Liver (tissue), 9 donors: Measurements from ENCODE around the gene RBM42. TPM values are rescaled to one million over a fixed set of nuclear protein-coding genes. Genes with fewer than 3 reads are reported as not detected.

ENCODE experiments used
- DNase-seq: peaks from one replicate; pipeline ENCODE4 v3.0.0-alpha.2; 2017; ENCODE audit warnings: low spot score
- H3K27ac ChIP-seq, 2 donors: one replicate each; pipeline ENCODE4 v1.7.0; 2013; ENCODE audit warnings: inconsistent platforms in 2 of 2, low read length in 2 of 2, control low read depth in 1 of 2, low read depth in 1 of 2, mild to moderate bottlenecking in 1 of 2
- H3K27me3 ChIP-seq, 4 donors: one replicate each; pipeline versions ENCODE4 v1.6.1 to v1.7.0; 2013; ENCODE audit warnings: low read length in 3 of 4, inconsistent platforms in 1 of 4, mild to moderate bottlenecking in 1 of 4, moderate library complexity in 1 of 4; ENCODE audit not compliant: control insufficient read depth in 4 of 4, insufficient read depth in 4 of 4
- H3K36me3 ChIP-seq, 4 donors: one replicate each; pipeline versions ENCODE4 v1.6.1 to v1.7.0; 2013; ENCODE audit warnings: low read length in 3 of 4, mild to moderate bottlenecking in 3 of 4, low read depth in 1 of 4, moderate library complexity in 1 of 4; ENCODE audit not compliant: control insufficient read depth in 4 of 4, insufficient read depth in 3 of 4
- H3K4me1 ChIP-seq, 4 donors: one replicate each; pipeline versions ENCODE4 v1.6.1 to v1.7.0; 2013; ENCODE audit warnings: low read length in 3 of 4, mild to moderate bottlenecking in 3 of 4, moderate library complexity in 1 of 4; ENCODE audit not compliant: control insufficient read depth in 4 of 4, insufficient read depth in 4 of 4
- H3K4me3 ChIP-seq, 3 donors: one replicate each; pipeline versions ENCODE4 v1.6.1 to v1.7.0; 2013; ENCODE audit warnings: low read length in 3 of 3, control low read depth in 1 of 3, low read depth in 1 of 3, mild to moderate bottlenecking in 1 of 3
- H3K9ac ChIP-seq, 2 donors: one replicate each; pipeline ENCODE4 v1.7.0; 2013; ENCODE audit warnings: low read length in 2 of 2, mild to moderate bottlenecking in 2 of 2, moderate library complexity in 2 of 2, control low read depth in 1 of 2, low read depth in 1 of 2
- H3K9me3 ChIP-seq, 4 donors: one replicate each; pipeline versions ENCODE4 v1.6.1 to v1.7.0; 2013; ENCODE audit warnings: low read length in 3 of 4; ENCODE audit not compliant: control insufficient read depth in 4 of 4
- EGR1 ChIP-seq, 2 donors: IDR thresholded peaks; 2 replicates each; pipeline ENCODE4 v1.6.1; 2016 to 2018; ENCODE audit warnings: antibody characterized with exemption in 2 of 2, low read depth in 2 of 2
- FOXA1 ChIP-seq: IDR thresholded peaks from 2 replicates; pipeline ENCODE4 v1.6.1; 2016; ENCODE audit warnings: antibody characterized with exemption
- FOXA2 ChIP-seq: IDR thresholded peaks from 2 replicates; pipeline ENCODE4 v1.6.1; 2016; ENCODE audit warnings: antibody characterized with exemption
- GABPA ChIP-seq, 2 donors: IDR thresholded peaks in 1 of 2; conservative IDR thresholded peaks in 1 of 2; 2 replicates each; pipeline ENCODE4 v1.6.1; 2016; ENCODE audit warnings: antibody characterized with exemption in 2 of 2, mild to moderate bottlenecking in 1 of 2, moderate library complexity in 1 of 2
- HNF4A ChIP-seq, 2 donors: conservative IDR thresholded peaks; 2 replicates each; pipeline ENCODE4 v1.6.1; 2016; ENCODE audit warnings: antibody characterized with exemption in 2 of 2, mild to moderate bottlenecking in 2 of 2
- HNF4G ChIP-seq: IDR thresholded peaks from 2 replicates; pipeline ENCODE4 v1.6.1; 2016; ENCODE audit warnings: antibody characterized with exemption
- JUND ChIP-seq, 2 donors: IDR thresholded peaks; 2 replicates each; pipeline ENCODE4 v1.6.1; 2016; ENCODE audit warnings: antibody characterized with exemption in 2 of 2
- NR2F2 ChIP-seq: IDR thresholded peaks from 2 replicates; pipeline ENCODE4 v1.6.1; 2016; ENCODE audit warnings: antibody characterized with exemption
- RAD21 ChIP-seq, 2 donors: IDR thresholded peaks; 2 replicates each; pipeline ENCODE4 v1.6.1; 2016; ENCODE audit warnings: antibody characterized with exemption in 2 of 2, mild to moderate bottlenecking in 2 of 2
- RXRA ChIP-seq, 2 donors: IDR thresholded peaks; 2 replicates each; pipeline ENCODE4 v1.6.1; 2017 to 2018; ENCODE audit warnings: antibody characterized with exemption in 2 of 2, mild to moderate bottlenecking in 1 of 2
- SP1 ChIP-seq: IDR thresholded peaks from 2 replicates; pipeline ENCODE4 v1.6.1; 2018; ENCODE audit warnings: antibody characterized with exemption, mild to moderate bottlenecking
- TAF1 ChIP-seq: conservative IDR thresholded peaks from 2 replicates; pipeline ENCODE4 v1.6.1; 2016; ENCODE audit warnings: antibody characterized with exemption, mild to moderate bottlenecking
- YY1 ChIP-seq: IDR thresholded peaks from 2 replicates; pipeline ENCODE4 v1.6.1; 2016; ENCODE audit warnings: antibody characterized with exemption, mild to moderate bottlenecking
- WGBS: extraction: QIAGEN DNeasy Blood & Tissue Kit; methylation state at CpG from one replicate; pipeline ENCODE4 v1.1.7; 2013; 5-methylcytosine and 5-hydroxymethylcytosine counted together
- polyA plus RNA-seq, 2 donors: library from polyadenylated mRNA; stranded (reverse) in 1 of 2; unstranded in 1 of 2; fragments of 200-250 nt in 1 of 2; fragments of >200 nt in 1 of 2; fragmentation: Nextera tagmentation in 1 of 2; extraction: Ambion mirVana in 1 of 2; gene quantifications; one replicate each; pipeline versions ENCODE4 v1.2.1 to v1.2.3, GENCODE V29; 2013 to 2015
- total RNA-seq, 2 donors: library from RNA; depleted of rRNA; stranded (reverse); fragments of >200 nt; gene quantifications; one replicate each; pipeline ENCODE4 v1.2.3, GENCODE V29; 2014
- TF ChIP-seq, protein P1 (sequence below): fragments of 150-350 bp; IDR thresholded peaks from 2 replicates; pipeline ENCODE4 v1.5.1; 2017; ENCODE audit warnings: improper control_type of control experiment, low read depth, low read length; ENCODE audit not compliant: missing input control
- TF ChIP-seq, protein P2 (sequence below): IDR thresholded peaks from 2 replicates; pipeline ENCODE4 v1.6.1; 2016; ENCODE audit warnings: antibody characterized with exemption
- TF ChIP-seq, protein P3 (sequence below): IDR thresholded peaks from 2 replicates; pipeline ENCODE4 v1.6.1; 2016; ENCODE audit warnings: antibody characterized with exemption
- TF ChIP-seq, protein P4 (sequence below): IDR thresholded peaks from 2 replicates; pipeline ENCODE4 v1.6.1; 2016; ENCODE audit warnings: antibody characterized with exemption
- TF ChIP-seq, protein P5 (sequence below): IDR thresholded peaks from 2 replicates; pipeline ENCODE4 v1.6.1; 2016; ENCODE audit warnings: antibody characterized with exemption, mild to moderate bottlenecking
- donor health status: healthy.
- donor health status: healthy.
- donor health status: healthy.
- donor health status: healthy.
- donor health status: healthy.

Gene RBM42
- total and polyA plus RNA-seq, 4 donors = 17.8 to 34.7 (median 20.1) TPM

DNA sequence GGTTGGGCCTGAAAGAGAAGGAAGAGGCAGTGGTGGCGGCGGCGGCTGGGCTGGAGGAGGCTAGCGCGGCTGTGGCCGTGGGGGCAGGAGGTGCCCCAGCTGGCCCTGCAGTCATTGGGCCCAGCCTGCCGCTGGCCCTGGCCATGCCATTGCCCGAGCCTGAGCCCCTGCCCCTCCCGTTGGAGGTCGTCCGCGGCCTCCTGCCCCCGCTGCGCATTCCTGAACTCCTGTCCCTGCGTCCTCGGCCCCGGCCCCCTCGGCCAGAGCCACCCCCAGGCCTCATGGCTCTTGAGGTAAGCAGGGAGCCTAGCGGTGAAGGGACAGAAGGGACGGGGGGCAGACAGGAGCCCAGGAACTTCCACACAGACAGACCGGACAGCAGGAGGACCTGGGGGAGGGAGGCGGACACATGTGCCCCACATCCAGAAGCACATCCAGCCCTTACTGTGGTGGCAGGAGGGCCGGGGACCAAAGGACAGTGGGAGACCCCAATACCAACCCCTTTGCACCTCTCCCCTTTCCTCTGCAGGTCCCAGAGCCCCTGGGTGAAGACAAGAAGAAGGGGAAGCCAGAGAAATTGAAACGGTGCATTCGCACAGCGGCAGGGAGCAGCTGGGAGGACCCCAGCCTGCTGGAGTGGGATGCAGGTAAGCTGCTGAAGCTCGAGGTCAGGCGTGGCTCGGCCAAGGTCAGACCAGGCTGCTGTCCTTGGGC is 5.0 kb downstream of the RBM42 start:
- DNase-seq = no peak
- H3K9me3 ChIP-seq = no peaks in the 10 kb centered on the region
- H3K27me3 ChIP-seq = no peaks in the 10 kb centered on the region
- WGBS = 95% methylated on average over 29 of the region's 29 CpGs
- no peak overlapping the region for H3K27ac ChIP-seq
- H3K36me3 ChIP-seq = peaks cover 16 to 60% (median 40%) of the 10 kb centered on the region in 4 donors
- TF ChIP-seq, protein P1, sequence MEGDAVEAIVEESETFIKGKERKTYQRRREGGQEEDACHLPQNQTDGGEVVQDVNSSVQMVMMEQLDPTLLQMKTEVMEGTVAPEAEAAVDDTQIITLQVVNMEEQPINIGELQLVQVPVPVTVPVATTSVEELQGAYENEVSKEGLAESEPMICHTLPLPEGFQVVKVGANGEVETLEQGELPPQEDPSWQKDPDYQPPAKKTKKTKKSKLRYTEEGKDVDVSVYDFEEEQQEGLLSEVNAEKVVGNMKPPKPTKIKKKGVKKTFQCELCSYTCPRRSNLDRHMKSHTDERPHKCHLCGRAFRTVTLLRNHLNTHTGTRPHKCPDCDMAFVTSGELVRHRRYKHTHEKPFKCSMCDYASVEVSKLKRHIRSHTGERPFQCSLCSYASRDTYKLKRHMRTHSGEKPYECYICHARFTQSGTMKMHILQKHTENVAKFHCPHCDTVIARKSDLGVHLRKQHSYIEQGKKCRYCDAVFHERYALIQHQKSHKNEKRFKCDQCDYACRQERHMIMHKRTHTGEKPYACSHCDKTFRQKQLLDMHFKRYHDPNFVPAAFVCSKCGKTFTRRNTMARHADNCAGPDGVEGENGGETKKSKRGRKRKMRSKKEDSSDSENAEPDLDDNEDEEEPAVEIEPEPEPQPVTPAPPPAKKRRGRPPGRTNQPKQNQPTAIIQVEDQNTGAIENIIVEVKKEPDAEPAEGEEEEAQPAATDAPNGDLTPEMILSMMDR = no peak
- TF ChIP-seq, protein P2, sequence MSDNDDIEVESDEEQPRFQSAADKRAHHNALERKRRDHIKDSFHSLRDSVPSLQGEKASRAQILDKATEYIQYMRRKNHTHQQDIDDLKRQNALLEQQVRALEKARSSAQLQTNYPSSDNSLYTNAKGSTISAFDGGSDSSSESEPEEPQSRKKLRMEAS = no peak
- TF ChIP-seq FOXA2 (no peak), SP1 (no peak)
- TF ChIP-seq, protein P3, sequence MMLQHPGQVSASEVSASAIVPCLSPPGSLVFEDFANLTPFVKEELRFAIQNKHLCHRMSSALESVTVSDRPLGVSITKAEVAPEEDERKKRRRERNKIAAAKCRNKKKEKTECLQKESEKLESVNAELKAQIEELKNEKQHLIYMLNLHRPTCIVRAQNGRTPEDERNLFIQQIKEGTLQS = no peak
- H3K4me1 ChIP-seq = peaks cover 0 to 12% (median 6%) of the 10 kb centered on the region in 4 donors
- no peak overlapping the region for H3K4me3 ChIP-seq
- H3K9ac ChIP-seq = no peak overlapping the region

DNA sequence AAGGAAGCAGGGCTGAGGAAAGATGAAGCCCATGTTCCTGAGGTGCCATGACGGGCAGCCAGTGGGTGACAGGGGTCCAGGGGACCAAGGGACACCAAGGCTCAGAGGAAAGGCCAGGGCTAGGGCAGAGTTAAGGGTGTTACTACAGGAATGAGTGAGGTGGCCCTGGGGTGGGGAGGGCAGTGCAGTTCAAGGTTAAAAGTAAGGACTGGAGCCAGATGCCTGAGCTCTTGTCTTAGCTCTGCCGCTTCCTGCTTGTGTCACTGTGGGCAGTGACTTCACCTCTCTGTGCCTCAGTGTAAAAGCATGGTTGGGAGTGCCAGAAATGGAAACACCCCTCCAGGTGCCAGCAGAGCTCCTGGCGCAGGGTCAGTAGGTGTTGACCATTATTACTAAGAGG is 7.8 kb downstream of the RBM42 start:
- peaks cover 14 to 48% (median 31%) of the 10 kb centered on the region in 4 donors for H3K36me3 ChIP-seq
- 95% methylated on average over 3 of the region's 3 CpGs for WGBS
- no peak for DNase-seq
- H3K27me3 ChIP-seq = no peaks in the 10 kb centered on the region
- H3K27ac ChIP-seq = no peak overlapping the region
- no peak overlapping the region for H3K4me3 ChIP-seq
- H3K4me1 ChIP-seq = no peaks in the 10 kb centered on the region
- TF ChIP-seq FOXA2 (no peak), HNF4G (no peak), JUND (IDR thresholded peaks at IDR 0.05) (no peak), GABPA (IDR thresholded peaks at IDR 0.05 in 1 of 2, conservative IDR thresholded peaks at IDR 0.05 in 1 of 2) (no peak), SP1 (no peak), FOXA1 (no peak), RXRA (IDR thresholded peaks at IDR 0.05) (no peak), YY1 (no peak), RAD21 (IDR thresholded peaks at IDR 0.05) (no peak), HNF4A (conservative IDR thresholded peaks at IDR 0.05) (no peak), NR2F2 (no peak), EGR1 (IDR thresholded peaks at IDR 0.05; ENCODE audit: low read depth in 2 of 2) (no peak), TAF1 (no peak)
- TF ChIP-seq, protein P4, sequence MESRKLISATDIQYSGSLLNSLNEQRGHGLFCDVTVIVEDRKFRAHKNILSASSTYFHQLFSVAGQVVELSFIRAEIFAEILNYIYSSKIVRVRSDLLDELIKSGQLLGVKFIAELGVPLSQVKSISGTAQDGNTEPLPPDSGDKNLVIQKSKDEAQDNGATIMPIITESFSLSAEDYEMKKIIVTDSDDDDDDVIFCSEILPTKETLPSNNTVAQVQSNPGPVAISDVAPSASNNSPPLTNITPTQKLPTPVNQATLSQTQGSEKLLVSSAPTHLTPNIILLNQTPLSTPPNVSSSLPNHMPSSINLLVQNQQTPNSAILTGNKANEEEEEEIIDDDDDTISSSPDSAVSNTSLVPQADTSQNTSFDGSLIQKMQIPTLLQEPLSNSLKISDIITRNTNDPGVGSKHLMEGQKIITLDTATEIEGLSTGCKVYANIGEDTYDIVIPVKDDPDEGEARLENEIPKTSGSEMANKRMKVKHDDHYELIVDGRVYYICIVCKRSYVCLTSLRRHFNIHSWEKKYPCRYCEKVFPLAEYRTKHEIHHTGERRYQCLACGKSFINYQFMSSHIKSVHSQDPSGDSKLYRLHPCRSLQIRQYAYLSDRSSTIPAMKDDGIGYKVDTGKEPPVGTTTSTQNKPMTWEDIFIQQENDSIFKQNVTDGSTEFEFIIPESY = no peak
- TF ChIP-seq, protein P2 = no peak
- TF ChIP-seq, protein P3 = no peak
- TF ChIP-seq, protein P5, sequence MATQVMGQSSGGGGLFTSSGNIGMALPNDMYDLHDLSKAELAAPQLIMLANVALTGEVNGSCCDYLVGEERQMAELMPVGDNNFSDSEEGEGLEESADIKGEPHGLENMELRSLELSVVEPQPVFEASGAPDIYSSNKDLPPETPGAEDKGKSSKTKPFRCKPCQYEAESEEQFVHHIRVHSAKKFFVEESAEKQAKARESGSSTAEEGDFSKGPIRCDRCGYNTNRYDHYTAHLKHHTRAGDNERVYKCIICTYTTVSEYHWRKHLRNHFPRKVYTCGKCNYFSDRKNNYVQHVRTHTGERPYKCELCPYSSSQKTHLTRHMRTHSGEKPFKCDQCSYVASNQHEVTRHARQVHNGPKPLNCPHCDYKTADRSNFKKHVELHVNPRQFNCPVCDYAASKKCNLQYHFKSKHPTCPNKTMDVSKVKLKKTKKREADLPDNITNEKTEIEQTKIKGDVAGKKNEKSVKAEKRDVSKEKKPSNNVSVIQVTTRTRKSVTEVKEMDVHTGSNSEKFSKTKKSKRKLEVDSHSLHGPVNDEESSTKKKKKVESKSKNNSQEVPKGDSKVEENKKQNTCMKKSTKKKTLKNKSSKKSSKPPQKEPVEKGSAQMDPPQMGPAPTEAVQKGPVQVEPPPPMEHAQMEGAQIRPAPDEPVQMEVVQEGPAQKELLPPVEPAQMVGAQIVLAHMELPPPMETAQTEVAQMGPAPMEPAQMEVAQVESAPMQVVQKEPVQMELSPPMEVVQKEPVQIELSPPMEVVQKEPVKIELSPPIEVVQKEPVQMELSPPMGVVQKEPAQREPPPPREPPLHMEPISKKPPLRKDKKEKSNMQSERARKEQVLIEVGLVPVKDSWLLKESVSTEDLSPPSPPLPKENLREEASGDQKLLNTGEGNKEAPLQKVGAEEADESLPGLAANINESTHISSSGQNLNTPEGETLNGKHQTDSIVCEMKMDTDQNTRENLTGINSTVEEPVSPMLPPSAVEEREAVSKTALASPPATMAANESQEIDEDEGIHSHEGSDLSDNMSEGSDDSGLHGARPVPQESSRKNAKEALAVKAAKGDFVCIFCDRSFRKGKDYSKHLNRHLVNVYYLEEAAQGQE = no peak
- TF ChIP-seq, protein P1 = no peak
- H3K9ac ChIP-seq = no peak overlapping the region
- H3K9me3 ChIP-seq = no peaks in the 10 kb centered on the region
